Fibroblast of the conjunctiva (primary cell): ENCODE data around the gene CYP1A2.
"Not testable (repeated sequence)": the region's sequence is repeated elsewhere in the genome, so short reads cannot be mapped to it uniquely, and the experiment has no call there.

ENCODE experiments used
- DNase-seq: peaks from one replicate; pipeline ENCODE4 v3.0.0-alpha.2; 2010; ENCODE audit warnings: low read depth

Gene CYP1A2

DNA sequence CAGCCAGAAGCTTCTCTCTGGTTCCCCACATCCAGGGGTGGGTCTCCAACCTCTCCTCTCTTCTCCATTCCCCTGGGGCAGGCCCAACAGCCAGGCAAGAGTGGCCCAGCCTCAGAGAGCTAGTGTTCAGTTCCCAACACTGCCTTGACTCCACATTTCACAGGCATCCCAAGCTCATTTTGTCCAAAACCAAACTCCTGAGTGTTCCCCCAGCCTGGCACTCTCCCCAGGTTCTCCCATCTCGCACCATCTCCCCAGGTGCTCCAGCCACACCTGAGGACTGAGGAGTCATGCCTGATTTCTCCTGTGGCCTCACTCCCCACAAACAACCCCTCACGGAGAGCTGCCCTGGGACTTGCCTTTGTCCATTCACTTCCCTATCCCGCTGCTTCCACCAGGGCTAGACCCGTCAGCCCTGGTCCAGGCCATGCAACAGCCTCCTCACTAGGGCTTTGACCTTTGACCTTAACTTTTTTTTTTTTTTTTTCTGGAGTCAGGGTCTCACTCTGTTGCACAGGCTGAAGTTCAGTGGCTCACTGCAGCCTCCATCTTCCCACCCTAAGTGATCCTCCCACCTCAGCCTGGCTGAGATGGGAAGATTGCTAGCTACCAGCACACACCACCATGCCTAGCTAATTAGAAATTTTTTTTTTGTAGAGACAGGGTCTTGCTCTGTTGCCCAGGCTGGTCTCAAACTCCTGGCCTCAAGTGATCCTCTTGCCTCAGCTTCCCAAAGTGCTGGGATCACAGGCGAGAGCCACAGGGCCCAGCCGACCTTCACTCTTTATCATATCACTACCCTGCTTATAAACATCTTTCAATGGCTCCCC is 29.3 kb downstream of the CYP1A2 start:
- no peak for DNase-seq

DNA sequence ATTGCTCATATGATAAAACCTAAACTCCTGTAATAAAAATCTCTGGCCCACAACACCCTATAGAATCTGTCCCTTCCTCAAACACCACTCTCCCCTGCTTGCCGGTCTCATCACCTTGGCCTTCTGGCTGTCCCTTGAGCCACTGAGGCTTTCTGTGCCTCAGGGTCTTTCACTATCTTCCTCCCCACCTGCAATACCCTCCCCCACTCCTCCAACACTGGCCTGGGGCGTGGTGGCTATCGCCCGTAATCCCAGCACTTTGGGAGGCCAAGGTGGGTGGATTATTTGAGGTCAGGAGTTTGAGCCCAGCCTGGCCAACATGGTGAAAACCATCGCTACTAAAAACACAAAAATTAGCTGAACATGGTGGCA is 29.9 kb downstream of the CYP1A2 start:
- no peak for DNase-seq

- DNase-seq, result no peak
Measured at GRCh38 chr15:74779162-74779648, 30.6 kb downstream of the CYP1A2 start.

GRCh38 chr15:74780523-74781430 is 32.1 kb downstream of the CYP1A2 start:
- no peak for DNase-seq

- DNase-seq, result peak; percentile 24
Measured at GRCh38 chr15:74781431-74782258, 33.0 kb downstream of the CYP1A2 start, which contains the start of gene CSK. Gene CSK (plus strand): TSS chr15:74782080. CDS start chr15:74798298, 16,218 bp downstream.

GRCh38 chr15:74782259-74783071 is 33.8 kb downstream of the CYP1A2 start:
- no peak for DNase-seq

DNA sequence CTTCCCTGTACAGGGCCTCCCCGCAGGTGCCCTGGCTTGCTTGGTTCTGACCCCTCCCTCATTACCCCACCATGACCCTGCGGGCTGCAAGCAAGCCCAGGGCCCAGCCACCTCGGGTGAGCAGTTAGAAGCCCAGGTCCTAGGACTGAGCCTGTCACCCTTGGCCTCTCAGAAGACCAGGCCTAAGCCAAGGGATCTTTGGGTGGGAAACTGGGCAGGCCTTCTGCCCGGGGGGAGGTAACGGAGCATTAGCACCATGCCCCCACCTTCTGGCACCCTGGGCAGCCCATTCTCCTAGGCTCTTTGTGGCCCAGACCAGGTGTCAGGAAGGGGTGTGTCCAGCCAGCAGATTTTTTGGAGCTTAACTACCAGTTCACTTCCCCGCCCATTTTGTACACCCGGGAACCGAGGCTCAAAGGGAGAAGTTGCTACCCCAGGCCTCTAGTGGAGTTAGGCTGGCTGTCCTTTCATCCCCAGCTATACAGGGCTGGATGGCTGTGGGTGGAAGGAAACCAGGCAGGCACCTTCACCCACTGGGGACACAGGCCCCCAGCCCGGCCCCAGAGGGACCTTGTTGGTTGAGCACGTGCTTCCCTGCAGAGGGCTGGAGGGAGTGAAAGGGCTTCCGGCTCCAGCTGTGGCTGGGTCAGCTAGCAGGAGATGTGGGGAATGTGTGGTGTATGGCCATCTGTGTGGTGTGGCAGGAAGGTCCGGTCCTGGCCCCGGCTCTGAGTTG is 34.6 kb downstream of the CYP1A2 start:
- DNase-seq, result no peak

DNA sequence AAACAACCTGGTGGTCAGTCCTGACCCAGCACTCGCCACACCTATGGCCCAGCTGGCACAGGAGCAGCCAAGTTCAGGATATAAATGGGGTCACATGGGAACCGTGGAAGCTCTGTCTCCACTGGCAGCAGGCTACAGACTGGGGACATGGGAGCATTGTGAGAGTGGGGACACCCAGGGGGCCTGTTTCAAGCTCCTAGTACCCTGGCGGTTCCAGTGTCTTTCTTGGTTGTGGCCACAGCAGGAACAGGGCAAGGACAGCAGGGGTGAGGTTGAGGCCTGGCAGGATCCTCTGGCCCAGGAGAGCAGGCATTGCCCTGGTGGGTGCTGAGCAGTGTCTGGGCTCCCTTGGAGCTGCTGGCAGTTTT is 35.1 kb downstream of the CYP1A2 start:
- DNase-seq, result no peak

GRCh38 chr15:74784426-74785193 is 36.0 kb downstream of the CYP1A2 start:
- no peak for DNase-seq

GRCh38 chr15:74785194-74786032 is 36.8 kb downstream of the CYP1A2 start:
- no peak for DNase-seq

DNA sequence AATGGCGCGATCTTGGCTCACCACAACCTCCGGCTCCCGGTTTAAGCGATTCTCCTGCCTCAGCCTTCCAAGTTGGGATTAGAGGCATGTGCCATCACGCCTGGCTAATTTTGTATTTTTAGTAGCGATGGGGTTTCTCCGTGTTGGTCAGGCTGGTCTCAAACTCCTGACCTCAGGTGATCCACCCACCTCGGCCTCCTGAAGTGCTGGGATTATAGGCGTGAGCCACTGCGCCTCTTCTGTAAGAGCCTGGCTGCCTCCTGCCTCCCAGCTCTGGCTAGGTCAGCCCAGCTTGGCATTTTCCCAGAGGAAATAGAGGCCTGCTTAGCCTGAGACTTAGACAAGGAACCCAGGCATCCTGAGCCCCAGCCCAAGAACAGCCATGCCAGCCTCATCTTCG is 37.4 kb downstream of the CYP1A2 start:
- DNase-seq, result not testable (repeated sequence)

GRCh38 chr15:74786551-74787165 is 38.0 kb downstream of the CYP1A2 start:
- no peak for DNase-seq

DNA sequence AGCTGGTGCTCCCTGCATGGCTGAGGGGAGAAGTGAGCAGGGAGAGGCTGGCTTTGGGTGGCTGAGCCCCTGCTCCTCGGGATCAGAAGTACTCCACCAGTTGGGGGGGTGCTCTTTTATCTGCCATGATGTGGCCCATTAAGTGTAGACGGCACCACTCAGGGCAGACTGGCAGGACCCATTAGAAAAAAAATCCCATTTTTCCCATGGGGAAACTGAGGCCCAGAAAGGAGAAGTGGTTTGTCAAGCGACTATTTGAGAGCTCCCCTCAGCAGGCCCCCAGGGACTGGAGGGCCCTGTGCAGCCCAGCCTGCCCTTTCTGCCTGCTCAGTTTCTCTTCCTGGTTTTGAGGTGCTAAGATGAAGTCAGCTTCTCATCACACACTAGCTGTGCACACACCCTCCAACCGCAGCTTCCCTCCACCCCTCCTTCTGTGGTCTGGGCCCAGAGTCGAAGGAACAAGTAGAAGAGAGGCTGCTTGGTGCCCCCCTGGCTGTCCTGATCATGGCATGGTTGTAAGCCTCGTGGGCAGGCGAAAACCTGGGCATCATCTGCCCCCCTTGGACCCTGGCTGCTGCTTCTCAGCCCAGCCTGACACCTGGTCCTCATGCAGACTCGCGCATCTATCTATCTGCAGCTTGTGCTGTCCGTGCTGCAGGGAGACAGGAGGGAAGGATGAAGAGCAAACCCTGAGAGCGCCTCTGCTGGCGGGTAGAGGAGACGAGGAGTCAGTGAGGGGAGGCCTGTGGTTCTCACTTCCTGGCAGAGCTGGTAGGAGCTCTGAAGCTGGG is 38.8 kb downstream of the CYP1A2 start:
- peak; percentile 39 for DNase-seq

- DNase-seq, result no peak
Measured at GRCh38 chr15:74788042-74788682, 39.5 kb downstream of the CYP1A2 start.

DNA sequence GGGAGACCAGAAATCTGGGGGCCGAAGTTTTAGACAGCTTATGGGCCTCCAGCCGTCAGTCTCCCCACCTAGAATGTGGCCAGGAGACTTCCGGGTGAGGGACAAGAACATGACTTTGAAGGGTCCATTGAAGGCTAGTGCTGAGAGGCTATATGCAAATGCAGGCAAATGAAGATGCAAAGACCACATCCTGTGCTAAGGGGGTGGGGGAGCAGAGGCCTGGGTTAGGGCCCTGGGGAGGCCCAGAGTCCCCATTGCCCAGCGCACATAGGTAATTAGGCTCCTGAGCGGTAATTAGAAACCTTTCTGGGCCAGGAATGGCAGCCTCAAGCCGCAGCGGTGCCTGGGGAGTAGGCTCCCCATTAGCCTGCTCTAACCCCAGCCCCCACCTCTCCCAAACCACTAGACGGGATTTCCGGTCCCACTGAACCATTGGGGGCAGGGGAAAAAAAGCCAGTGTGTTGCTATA is 40.1 kb downstream of the CYP1A2 start:
- no peak for DNase-seq

DNA sequence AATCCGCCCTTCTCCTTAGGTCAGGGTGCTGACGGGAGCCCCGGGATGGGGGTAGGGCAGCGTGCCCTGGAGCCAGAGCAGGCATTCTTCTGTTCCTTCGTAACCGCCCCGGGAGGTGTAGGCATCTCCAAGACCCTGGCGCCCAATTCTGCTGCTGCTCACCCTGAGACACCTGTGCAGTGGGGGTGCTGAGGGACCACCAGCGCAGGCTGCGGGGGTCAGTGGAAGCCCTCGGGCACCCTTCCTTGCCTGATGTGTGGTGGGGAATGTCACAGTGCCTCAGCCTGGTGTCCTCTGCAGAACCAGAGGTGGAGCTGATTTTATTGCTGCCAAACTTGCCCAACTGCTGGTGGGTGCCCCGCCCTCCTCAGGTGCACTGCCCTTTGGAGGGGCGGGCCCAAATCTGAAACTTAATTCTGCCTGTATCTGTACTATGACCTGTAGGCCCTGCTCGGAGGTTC is 40.6 kb downstream of the CYP1A2 start:
- DNase-seq, result no peak

DNA sequence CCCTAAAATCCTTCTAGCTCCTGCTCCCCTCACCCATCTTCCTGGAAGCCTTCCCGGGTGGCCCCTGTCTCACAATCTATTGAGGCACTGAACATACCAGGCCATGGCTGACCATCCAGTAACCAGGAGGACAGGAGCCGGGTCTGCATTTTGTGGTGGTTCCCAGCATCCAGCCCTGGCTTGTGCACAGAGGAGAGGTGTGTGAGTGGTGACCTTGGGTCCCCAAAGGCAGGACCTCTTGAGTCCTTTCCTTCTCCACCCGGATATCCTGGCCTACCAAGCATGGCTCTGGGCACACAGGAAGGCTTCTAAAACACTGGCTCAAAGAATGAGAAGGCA is 41.1 kb downstream of the CYP1A2 start:
- DNase-seq, result no peak
